PFSK-1 (cell line): ENCODE results near the gene TPD52L2.

Source experiments
- FOXP2 ChIP-seq: optimal IDR thresholded peaks from 2 replicates; pipeline ENCODE3; 2011; ENCODE audit warnings: borderline replicate concordance, control low read depth, inconsistent platforms; ENCODE audit not compliant: insufficient read depth; ENCODE audit errors: extremely low read length, extremely low read depth
- POLR2AphosphoS5 ChIP-seq: IDR thresholded peaks from 2 replicates; pipeline ENCODE4 v1.6.1; 2012; ENCODE audit warnings: low read depth, mild to moderate bottlenecking, control low read depth, low read length, moderate library complexity
- SIN3A ChIP-seq: IDR thresholded peaks from 2 replicates; pipeline ENCODE4 v1.6.1; 2012; ENCODE audit warnings: mild to moderate bottlenecking, low read length, moderate library complexity, borderline replicate concordance; ENCODE audit not compliant: insufficient read depth
- TAF1 ChIP-seq: IDR thresholded peaks from 2 replicates; pipeline ENCODE4 v1.6.1; 2012; ENCODE audit warnings: low read length, control low read depth, borderline replicate concordance; ENCODE audit not compliant: insufficient read depth
- TF ChIP-seq, protein P1 (sequence below), 2 experiments: IDR thresholded peaks; 2 replicates each; pipeline versions ENCODE4 v1.6.1 to v1.8.0; 2011 to 2012; ENCODE audit warnings: low read depth in 2 of 2, low read length in 2 of 2, control low read depth in 1 of 2, inconsistent platforms in 1 of 2, mild to moderate bottlenecking in 1 of 2, moderate library complexity in 1 of 2; ENCODE audit not compliant: insufficient read depth in 1 of 2

TPD52L2 gene

DNA sequence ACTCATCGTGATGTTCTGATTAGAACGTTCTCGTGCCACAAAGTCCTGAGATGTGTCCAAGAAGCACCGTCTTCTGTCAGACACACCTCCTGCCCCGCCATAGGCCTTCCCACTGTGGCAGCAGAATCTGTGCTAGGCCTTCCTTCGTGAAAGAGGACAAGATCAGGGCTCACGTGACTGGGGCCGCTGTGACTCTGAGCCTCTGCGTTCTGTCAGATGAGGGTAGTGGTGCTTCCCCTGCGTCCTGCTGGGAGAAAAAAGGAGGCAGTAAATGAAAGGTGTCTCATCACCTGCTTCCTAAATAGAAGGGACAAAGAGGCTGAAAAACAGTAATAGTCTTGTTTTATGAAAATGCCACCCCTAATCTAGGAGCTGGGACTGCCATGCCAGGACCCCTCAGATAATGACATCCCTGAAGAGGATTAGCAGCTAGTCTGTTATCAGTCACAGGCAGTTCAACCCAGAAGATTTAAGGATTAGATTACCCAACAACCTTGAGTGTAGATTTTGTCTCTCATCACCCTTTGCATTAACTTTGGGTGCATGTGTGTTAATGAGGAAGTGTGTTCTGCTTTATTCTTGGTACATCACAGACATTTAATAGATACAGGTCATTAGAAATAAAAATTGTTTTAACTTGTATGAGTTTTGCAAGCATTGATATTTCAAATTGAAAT, 34.0 kb downstream of the TPD52L2 start:
- TF ChIP-seq POLR2AphosphoS5 (no peak), SIN3A (no peak), FOXP2 (no peak), TAF1 (no peak)
- TF ChIP-seq, protein P1, sequence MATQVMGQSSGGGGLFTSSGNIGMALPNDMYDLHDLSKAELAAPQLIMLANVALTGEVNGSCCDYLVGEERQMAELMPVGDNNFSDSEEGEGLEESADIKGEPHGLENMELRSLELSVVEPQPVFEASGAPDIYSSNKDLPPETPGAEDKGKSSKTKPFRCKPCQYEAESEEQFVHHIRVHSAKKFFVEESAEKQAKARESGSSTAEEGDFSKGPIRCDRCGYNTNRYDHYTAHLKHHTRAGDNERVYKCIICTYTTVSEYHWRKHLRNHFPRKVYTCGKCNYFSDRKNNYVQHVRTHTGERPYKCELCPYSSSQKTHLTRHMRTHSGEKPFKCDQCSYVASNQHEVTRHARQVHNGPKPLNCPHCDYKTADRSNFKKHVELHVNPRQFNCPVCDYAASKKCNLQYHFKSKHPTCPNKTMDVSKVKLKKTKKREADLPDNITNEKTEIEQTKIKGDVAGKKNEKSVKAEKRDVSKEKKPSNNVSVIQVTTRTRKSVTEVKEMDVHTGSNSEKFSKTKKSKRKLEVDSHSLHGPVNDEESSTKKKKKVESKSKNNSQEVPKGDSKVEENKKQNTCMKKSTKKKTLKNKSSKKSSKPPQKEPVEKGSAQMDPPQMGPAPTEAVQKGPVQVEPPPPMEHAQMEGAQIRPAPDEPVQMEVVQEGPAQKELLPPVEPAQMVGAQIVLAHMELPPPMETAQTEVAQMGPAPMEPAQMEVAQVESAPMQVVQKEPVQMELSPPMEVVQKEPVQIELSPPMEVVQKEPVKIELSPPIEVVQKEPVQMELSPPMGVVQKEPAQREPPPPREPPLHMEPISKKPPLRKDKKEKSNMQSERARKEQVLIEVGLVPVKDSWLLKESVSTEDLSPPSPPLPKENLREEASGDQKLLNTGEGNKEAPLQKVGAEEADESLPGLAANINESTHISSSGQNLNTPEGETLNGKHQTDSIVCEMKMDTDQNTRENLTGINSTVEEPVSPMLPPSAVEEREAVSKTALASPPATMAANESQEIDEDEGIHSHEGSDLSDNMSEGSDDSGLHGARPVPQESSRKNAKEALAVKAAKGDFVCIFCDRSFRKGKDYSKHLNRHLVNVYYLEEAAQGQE (IDR thresholded peaks at IDR 0.05; ENCODE audit: insufficient read depth in 1 of 2, low read depth in 2 of 2, low read length in 2 of 2) = no peak

DNA sequence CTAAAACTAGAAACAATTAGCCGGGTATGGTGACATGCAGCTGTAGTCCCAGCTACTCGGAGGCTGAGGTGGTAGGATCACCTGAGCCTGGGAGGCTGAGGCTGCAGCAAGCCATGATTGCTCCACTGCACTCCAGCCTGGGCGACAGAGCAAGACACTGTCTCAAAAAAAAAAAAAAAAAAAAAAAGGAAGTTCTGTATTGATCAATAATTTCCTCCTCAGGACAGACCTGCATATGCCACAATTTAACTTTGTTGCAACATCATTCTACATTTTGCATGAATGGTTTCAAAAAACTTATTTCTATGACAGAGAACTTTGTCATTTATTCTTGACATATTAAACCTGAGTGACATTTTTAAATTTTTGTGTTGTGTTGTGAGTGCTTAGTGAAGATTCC, 35.3 kb downstream of the TPD52L2 start:
- TF ChIP-seq TAF1 (no peak), SIN3A (no peak)

DNA sequence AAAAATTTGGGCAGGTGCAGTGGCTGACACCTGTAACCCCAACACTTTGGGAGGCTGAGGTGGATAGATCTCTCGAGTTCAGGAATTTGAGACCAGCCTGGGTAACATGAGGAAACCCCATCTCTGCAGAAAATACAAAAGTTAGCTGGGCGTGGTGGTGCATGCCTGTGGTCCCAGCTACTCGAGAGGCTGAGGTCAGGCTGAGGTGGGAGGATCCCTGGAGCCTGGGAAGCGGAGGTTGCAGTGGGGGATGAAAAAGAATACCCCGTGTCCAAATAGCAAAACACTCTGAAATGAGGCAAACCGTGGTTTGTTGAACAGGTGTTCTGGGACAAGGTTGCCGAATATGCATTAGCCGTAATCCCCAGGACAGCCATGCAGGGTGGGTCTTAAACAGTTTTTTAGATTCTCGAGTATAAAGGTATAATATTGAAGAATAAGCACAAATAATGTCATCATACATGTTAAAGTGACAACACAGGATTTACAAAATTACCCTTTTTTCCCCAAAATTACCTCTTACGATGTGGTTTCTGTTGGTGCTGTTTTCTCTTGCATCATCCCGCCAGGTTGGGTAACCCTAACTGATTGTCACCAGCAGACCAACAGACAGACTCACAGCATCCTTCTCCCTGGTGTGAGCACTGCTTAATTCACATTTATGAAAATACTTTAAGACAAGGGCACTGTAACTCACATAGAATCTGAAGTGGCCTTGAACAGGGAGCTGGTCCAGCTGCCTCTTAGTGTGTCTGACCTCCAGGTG, 38.9 kb downstream of the TPD52L2 start:
- no peak for TF ChIP-seq SIN3A
- TF ChIP-seq FOXP2 = no peak
- TF ChIP-seq POLR2AphosphoS5 = no peak
- no peak for TF ChIP-seq TAF1

DNA sequence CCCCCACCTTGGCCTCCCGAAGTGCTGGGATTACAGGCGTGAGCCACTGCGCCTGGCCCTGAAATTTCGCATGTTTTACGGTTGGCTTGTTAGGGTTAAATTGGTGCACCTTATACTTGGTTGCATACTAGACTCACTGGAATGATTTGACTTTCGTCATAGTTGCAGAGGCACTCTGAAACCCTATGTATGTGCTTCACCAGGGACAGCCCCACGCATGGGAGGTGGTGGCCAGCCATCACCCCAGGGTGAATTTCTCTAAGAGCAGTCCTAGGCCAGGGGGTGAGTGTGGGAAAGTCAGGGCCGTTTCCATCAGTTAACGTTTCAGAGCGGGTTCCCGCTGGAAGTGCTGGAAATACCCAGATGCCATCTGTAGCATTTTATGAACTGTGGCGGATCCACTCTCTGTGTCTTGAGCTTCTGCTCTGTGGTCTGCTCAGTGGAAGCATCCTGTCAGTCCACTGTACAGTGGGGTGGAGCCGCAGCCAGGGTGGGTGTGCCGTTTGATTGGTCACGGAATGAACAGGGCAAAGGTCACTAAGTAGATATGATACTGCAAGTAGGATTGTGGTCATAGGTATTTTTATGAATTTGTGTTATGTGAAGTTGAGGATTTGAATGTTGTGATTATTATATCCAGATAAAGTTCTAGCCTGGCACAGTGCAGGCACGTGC, 43.1 kb downstream of the TPD52L2 start:
- TF ChIP-seq, protein P1 (IDR thresholded peaks at IDR 0.05; ENCODE audit: insufficient read depth in 1 of 2, low read depth in 2 of 2, low read length in 2 of 2) = no peak
- no peak for TF ChIP-seq SIN3A
- no peak for TF ChIP-seq TAF1
- TF ChIP-seq FOXP2 = no peak
- TF ChIP-seq POLR2AphosphoS5 = no peak

DNA sequence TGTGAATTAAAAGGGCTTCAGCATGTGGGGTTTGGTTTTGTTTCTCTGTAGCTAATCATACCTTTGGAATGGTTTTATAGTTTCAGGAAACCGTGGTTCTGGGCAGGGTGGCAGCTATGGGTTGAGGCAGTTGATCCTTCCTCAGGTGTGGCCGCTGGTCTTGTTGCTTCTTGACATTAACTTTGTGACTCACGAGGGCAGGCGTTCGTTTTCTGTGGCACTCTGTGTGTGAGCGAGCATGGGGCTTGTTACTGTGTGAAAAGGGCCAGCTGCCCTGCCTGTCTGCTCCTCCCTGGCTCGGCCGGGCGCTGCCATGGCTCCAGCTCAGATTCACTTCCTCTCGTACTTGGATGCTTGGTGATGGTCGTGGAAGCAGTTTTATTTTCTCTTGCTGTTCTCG, 46.1 kb downstream of the TPD52L2 start:
- TF ChIP-seq TAF1 = no peak
- no peak for TF ChIP-seq SIN3A
- TF ChIP-seq FOXP2 = no peak
- TF ChIP-seq, protein P1 (IDR thresholded peaks at IDR 0.05; ENCODE audit: insufficient read depth in 1 of 2, low read depth in 2 of 2, low read length in 2 of 2) = no peak
- TF ChIP-seq POLR2AphosphoS5 = no peak
